ENCODE data around the gene FLNA. TPM values are rescaled to one million over a fixed set of nuclear protein-coding genes. Genes with fewer than 3 reads are reported as not detected.

The FLNA gene
- total and polyA plus RNA-seq, 9 of the 15 experiments (the other 6 are each of a cell fraction or from before 2014, with no cell fraction given): 6.2 to 735 (median 135) TPM

GRCh38 chrX:154325541-154325940 is 48.9 kb downstream of the FLNA start:
- no peak for TF ChIP-seq STAT5A (IDR thresholded peaks at IDR 0.05; ENCODE audit: borderline replicate concordance, low read length)
- no peak for TF ChIP-seq KLF16 (IDR thresholded peaks at IDR 0.05)
- no peak for TF ChIP-seq TAF1 (IDR thresholded peaks at IDR 0.05; ENCODE audit: control insufficient read depth, extremely low read depth, insufficient read depth, low read length, severe bottlenecking)
- TF ChIP-seq ZNF511 (CRISPR knock-in tag; IDR thresholded peaks at IDR 0.05): no peak
- TF ChIP-seq CUX1 (CRISPR knock-in tag; IDR thresholded peaks at IDR 0.05): no peak
- TF ChIP-seq FOXP4 (CRISPR knock-in tag; IDR thresholded peaks at IDR 0.05; ENCODE audit: borderline replicate concordance): no peak
- TF ChIP-seq KLF10 (CRISPR knock-in tag; IDR thresholded peaks at IDR 0.05): no peak

More at GRCh38 chrX:154325541-154325940, 48.9 kb downstream of the FLNA start:
- Histone ChIP-seq H3K36me3 (ENCODE audit: control insufficient read depth, insufficient read depth, low read length) (no peaks in the 10 kb centered on the region), H3K4me2 (ENCODE audit: insufficient read depth, low read length) (no peak overlapping the region), H2AFZ (ENCODE audit: low read depth, low read length) (no peak overlapping the region), H3K9me3 (replicated peaks; ENCODE audit: control insufficient read depth, insufficient read depth, low read depth, low read length) (no peaks in the 10 kb centered on the region), H3K9me1 (ENCODE audit: control insufficient read depth, insufficient read depth, low read length) (no peaks in the 10 kb centered on the region), H3K9ac (ENCODE audit: insufficient read depth in 1 of 2, low read depth in 2 of 2, low read length in 2 of 2) (no peak overlapping the region), H3K79me2 (ENCODE audit: control insufficient read depth, insufficient read depth, low read length) (no peaks in the 10 kb centered on the region), H3K4me1 (replicated peaks in 1 of 2; ENCODE audit: control insufficient read depth in 2 of 2, insufficient read depth in 2 of 2, low read length in 2 of 2) (no peaks in the 10 kb centered on the region; a peak in 1 of 5 replicates), H4K20me1 (replicated peaks; ENCODE audit: control insufficient read depth, insufficient read depth, low read length) (no peaks in the 10 kb centered on the region), H3K27ac (ENCODE audit: extremely low read depth, low read depth, low read length) (no peak overlapping the region), H3K4me3 (no peak overlapping the region), H3K27me3 (ENCODE audit: control insufficient read depth in 2 of 2, insufficient read depth in 2 of 2, low read length in 2 of 2) (peaks cover 36 to 73% of the 10 kb centered on the region in 2 experiments)
- POLR2A ChIA-PET: interaction anchor here (0.6 to 1.8 kb wide), 3 partner anchors 11 to 94 kb away, joined by 3 to 5 read pairs (median 4); partner anchors contain the start of gene RPL10
- BruUV-seq (replicated peaks): no TSS peak
- in situ Hi-C loops (cut with MboI) (no loop called here), intact Hi-C loops (cut with micrococcal nuclease) (no loop called here)
- DNase-seq (ENCODE audit: extremely low read depth in 1 of 4, low spot score in 3 of 4): no peak
- 9% methylated on average over 8 of the region's 8 CpGs for WGBS (ENCODE audit: insufficient coverage, low coverage, missing lambda C conversion rate)
- CTCF ChIA-PET (ENCODE audit: low intra/inter-chr PET ratio): no interaction called here
- ATAC-seq: no peak
- no peak for FAIRE-seq
